Measurements from ENCODE around the gene CD300C. TPM values are rescaled to one million over a fixed set of nuclear protein-coding genes. Genes with fewer than 3 reads are reported as not detected.

Gene CD300C
- total RNA-seq, 4 donors from 2014 or later, result 0.54 to 2.3 TPM; not detected in 2

- WGBS, 2 donors (ENCODE audit: low coverage in 1 of 2), result 90 to 92% methylated on average over 2 of the region's 7 CpGs
These were observed 671 bp upstream of the CD300C start for GRCh38 chr17:74546586-74546985.

DNA sequence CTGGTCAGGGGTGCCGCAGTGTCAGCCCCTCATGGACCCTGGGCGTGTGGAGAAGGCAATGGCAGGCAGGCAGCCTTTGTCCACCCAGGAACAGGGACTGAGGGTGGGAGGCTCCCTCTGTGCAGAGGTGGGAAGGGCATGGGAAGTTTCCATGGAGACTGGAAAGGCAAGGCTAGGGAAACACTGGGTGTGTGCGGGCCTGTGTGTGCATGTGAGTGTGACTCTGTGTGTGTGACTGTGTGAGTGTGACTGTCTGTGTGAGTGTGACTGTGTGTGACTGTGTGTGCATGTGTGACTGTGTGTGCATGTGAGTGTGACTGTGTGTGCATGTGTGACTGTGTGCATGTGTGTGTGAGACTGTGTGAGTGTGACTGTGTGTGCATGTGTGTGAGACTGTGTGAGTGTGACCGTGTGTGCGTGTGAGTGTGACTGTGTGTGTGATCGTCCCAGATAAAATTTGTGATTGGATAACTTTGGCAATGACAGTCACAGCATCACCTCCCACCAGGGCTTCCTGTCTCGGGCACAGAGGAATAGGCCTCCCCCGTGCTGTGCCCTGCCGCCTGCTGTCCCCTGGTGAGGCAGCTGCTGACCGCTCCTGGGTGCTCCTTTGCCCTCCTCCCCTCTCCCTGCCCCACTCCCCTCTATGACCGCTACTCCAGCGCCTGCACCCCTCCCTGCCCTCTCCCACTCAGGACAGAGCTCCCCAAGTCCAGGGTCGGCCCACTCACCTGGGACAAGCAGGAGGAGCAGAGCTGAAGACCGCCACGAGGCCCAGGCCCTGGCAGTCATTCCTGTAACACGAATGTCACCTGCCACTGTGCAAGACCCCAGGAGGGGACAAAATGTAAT lies 698 bp downstream of the CD300C start:
- no peak for ATAC-seq
- Histone ChIP-seq H3K36me3 (no peaks in the 10 kb centered on the region), H3K4me1 (no peaks in the 10 kb centered on the region), H3K4me3 (peak overlapping the region in 1 of 2 donors; percentile 28), H3K9me3 (no peaks in the 10 kb centered on the region), H3K27ac (peak overlapping the region in 1 of 4 donors; percentile 47), H3K27me3 (peaks cover 18% of the 10 kb centered on the region)
- WGBS, 2 donors (ENCODE audit: low coverage in 1 of 2), result 61 to 65% methylated on average over 7 to 11 of the region's 16 CpGs
- TF ChIP-seq EP300 (IDR thresholded peaks at IDR 0.05) (no peak), POLR2AphosphoS5 (IDR thresholded peaks at IDR 0.05) (no peak), CTCF (IDR thresholded peaks at IDR 0.05) (no peak), POLR2A (IDR thresholded peaks at IDR 0.05) (no peak)

More at GRCh38 chr17:74546586-74546985, 671 bp upstream of the CD300C start:
- Histone ChIP-seq H3K9me3 (no peaks in the 10 kb centered on the region), H3K4me3 (no peak overlapping the region), H3K27me3 (peaks cover 26% of the 10 kb centered on the region), H3K27ac (no peak overlapping the region), H3K36me3 (no peaks in the 10 kb centered on the region), H3K4me1 (no peaks in the 10 kb centered on the region)
- TF ChIP-seq CTCF (IDR thresholded peaks at IDR 0.05) (no peak), EP300 (IDR thresholded peaks at IDR 0.05) (no peak), POLR2AphosphoS5 (IDR thresholded peaks at IDR 0.05) (no peak), POLR2A (IDR thresholded peaks at IDR 0.05) (no peak)
- no peak for ATAC-seq

- Histone ChIP-seq H3K4me1 (no peaks in the 10 kb centered on the region), H3K27ac (no peak overlapping the region), H3K36me3 (no peaks in the 10 kb centered on the region), H3K4me3 (no peak overlapping the region), H3K27me3 (peaks cover 16% of the 10 kb centered on the region), H3K9me3 (no peaks in the 10 kb centered on the region)
- no peak for TF ChIP-seq POLR2AphosphoS5 (IDR thresholded peaks at IDR 0.05)
- TF ChIP-seq POLR2A (IDR thresholded peaks at IDR 0.05), result no peak
- no peak for TF ChIP-seq CTCF (IDR thresholded peaks at IDR 0.05)
- no peak for TF ChIP-seq EP300 (IDR thresholded peaks at IDR 0.05)
- no peak for ATAC-seq
- WGBS, 2 donors (ENCODE audit: low coverage in 1 of 2), result 82 to 85% methylated on average over 4 of the region's 18 CpGs
These were observed 1.8 kb downstream of the CD300C start for GRCh38 chr17:74543891-74544760.

DNA sequence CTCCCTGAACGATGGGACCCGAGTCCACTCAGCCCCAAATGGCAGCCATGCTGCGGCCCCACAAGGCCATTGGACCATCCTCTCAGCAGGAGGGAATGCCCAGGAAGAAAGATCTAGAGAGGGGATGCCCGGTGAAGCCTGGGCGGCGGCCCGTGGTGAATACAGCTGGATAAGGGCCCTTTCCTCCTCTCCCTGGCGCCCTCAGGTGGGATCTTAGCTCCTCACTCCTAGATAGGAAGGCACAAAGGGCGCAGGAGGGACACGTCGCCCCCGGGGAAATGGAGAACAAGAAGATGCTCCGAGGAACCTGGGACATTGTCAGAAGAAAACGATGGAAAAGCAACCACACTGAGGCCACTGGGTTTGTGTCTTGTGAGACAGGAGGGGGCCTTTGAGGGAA lies 2.5 kb downstream of the CD300C start:
- no peaks in the 10 kb centered on the region for H3K36me3 ChIP-seq
- no peak overlapping the region for H3K4me3 ChIP-seq
- no peak for ATAC-seq
- H3K27ac ChIP-seq, result no peak overlapping the region
- 73 to 85% methylated on average over 4 to 8 of the region's 14 CpGs for whole genome bisulfite sequencing, 2 donors (ENCODE audit: low coverage in 1 of 2)
- TF ChIP-seq POLR2AphosphoS5 (IDR thresholded peaks at IDR 0.05) (no peak), EP300 (IDR thresholded peaks at IDR 0.05) (no peak), CTCF (IDR thresholded peaks at IDR 0.05) (no peak), POLR2A (IDR thresholded peaks at IDR 0.05) (no peak)
- H3K4me1 ChIP-seq, result no peaks in the 10 kb centered on the region
- no peaks in the 10 kb centered on the region for H3K9me3 ChIP-seq
- H3K27me3 ChIP-seq, result peaks cover 12% of the 10 kb centered on the region
